ENCODE data around the gene DNAH5.

DNAH5 gene

DNA sequence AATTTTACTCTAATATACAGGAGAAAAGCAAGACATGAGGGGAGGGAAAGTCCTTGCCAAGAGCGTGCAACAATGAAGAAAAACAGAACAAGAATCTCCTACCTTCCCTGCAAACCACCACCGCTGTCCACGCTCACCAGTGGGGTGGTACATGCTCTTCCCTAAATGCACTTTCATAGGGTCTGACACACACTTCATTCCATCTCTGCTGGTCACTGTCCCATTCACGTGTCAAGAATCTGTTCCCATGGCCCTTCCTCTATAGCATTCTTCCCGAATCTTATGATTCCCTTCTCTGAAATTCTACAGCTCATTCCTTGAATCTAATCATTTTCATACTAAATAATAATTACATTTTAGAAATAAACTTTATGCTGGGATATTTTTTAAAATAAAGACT, 11.4 kb upstream of the DNAH5 start:
- no peak for TF ChIP-seq FOXM1 (IDR thresholded peaks at IDR 0.05; ENCODE audit: borderline replicate concordance, low read depth)
- no peak for TF ChIP-seq ZBTB7A (IDR thresholded peaks at IDR 0.05; ENCODE audit: low read depth)
- no peak for TF ChIP-seq TAF1 (IDR thresholded peaks at IDR 0.05; ENCODE audit: low read depth)
- TF ChIP-seq EP300 (IDR thresholded peaks at IDR 0.05; ENCODE audit: borderline replicate concordance), result no peak
- TF ChIP-seq YY1 (IDR thresholded peaks at IDR 0.05; ENCODE audit: low read depth), result no peak
- TF ChIP-seq, protein P1, sequence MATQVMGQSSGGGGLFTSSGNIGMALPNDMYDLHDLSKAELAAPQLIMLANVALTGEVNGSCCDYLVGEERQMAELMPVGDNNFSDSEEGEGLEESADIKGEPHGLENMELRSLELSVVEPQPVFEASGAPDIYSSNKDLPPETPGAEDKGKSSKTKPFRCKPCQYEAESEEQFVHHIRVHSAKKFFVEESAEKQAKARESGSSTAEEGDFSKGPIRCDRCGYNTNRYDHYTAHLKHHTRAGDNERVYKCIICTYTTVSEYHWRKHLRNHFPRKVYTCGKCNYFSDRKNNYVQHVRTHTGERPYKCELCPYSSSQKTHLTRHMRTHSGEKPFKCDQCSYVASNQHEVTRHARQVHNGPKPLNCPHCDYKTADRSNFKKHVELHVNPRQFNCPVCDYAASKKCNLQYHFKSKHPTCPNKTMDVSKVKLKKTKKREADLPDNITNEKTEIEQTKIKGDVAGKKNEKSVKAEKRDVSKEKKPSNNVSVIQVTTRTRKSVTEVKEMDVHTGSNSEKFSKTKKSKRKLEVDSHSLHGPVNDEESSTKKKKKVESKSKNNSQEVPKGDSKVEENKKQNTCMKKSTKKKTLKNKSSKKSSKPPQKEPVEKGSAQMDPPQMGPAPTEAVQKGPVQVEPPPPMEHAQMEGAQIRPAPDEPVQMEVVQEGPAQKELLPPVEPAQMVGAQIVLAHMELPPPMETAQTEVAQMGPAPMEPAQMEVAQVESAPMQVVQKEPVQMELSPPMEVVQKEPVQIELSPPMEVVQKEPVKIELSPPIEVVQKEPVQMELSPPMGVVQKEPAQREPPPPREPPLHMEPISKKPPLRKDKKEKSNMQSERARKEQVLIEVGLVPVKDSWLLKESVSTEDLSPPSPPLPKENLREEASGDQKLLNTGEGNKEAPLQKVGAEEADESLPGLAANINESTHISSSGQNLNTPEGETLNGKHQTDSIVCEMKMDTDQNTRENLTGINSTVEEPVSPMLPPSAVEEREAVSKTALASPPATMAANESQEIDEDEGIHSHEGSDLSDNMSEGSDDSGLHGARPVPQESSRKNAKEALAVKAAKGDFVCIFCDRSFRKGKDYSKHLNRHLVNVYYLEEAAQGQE (IDR thresholded peaks at IDR 0.05; ENCODE audit: low read depth), result no peak
- no peak for TF ChIP-seq CREB1 (IDR thresholded peaks at IDR 0.05; ENCODE audit: low read depth)

GRCh38 chr5:13946111-13946510, 1.6 kb upstream of the DNAH5 start:
- TF ChIP-seq FOXM1 (IDR thresholded peaks at IDR 0.05; ENCODE audit: borderline replicate concordance, low read depth) (no peak), TCF12 (IDR thresholded peaks at IDR 0.05; ENCODE audit: low read depth) (no peak), TEAD4 (IDR thresholded peaks at IDR 0.05) (no peak), MAX (IDR thresholded peaks at IDR 0.05) (no peak), EGR1 (IDR thresholded peaks at IDR 0.05) (no peak), NFIC (IDR thresholded peaks at IDR 0.05) (no peak), CEBPB (IDR thresholded peaks at IDR 0.05) (no peak), CREB1 (IDR thresholded peaks at IDR 0.05; ENCODE audit: low read depth) (no peak), YY1 (IDR thresholded peaks at IDR 0.05; ENCODE audit: low read depth) (no peak), TAF1 (IDR thresholded peaks at IDR 0.05; ENCODE audit: low read depth) (no peak), ZBTB7A (IDR thresholded peaks at IDR 0.05; ENCODE audit: low read depth) (no peak), EP300 (IDR thresholded peaks at IDR 0.05; ENCODE audit: borderline replicate concordance) (no peak), RAD21 (IDR thresholded peaks at IDR 0.05; ENCODE audit: low read depth) (no peak)
- TF ChIP-seq, protein P2, sequence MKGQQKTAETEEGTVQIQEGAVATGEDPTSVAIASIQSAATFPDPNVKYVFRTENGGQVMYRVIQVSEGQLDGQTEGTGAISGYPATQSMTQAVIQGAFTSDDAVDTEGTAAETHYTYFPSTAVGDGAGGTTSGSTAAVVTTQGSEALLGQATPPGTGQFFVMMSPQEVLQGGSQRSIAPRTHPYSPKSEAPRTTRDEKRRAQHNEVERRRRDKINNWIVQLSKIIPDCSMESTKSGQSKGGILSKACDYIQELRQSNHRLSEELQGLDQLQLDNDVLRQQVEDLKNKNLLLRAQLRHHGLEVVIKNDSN (IDR thresholded peaks at IDR 0.05), result no peak
- TF ChIP-seq, protein P1 (IDR thresholded peaks at IDR 0.05; ENCODE audit: low read depth), result no peak

DNA sequence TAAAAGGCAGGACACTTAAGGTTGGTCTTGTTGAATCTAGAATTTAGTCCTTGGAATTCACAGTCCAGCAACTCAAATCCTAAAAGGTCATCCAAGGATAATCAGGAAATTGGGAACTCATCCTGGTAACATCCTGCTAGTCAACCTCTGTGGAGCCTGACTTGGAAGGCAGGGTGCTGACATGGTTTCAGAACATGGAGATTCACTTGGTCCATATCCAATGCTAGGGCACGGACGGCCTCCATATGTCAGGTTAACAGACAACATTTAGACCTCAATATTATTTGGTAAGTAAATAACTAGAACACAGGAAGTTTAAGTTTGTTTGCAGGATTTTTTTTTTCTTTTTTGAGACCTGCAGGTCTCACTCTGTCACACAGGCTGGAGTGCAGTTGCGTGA, 783 bp upstream of the DNAH5 start:
- TF ChIP-seq, protein P2 (IDR thresholded peaks at IDR 0.05), result no peak
- TF ChIP-seq FOXM1 (IDR thresholded peaks at IDR 0.05; ENCODE audit: borderline replicate concordance, low read depth), result no peak
- no peak for TF ChIP-seq TCF12 (IDR thresholded peaks at IDR 0.05; ENCODE audit: low read depth)
- no peak for TF ChIP-seq RAD21 (IDR thresholded peaks at IDR 0.05; ENCODE audit: low read depth)
- TF ChIP-seq EGR1 (IDR thresholded peaks at IDR 0.05), result no peak
- no peak for TF ChIP-seq CREB1 (IDR thresholded peaks at IDR 0.05; ENCODE audit: low read depth)
- TF ChIP-seq, protein P1 (IDR thresholded peaks at IDR 0.05; ENCODE audit: low read depth), result no peak
- no peak for TF ChIP-seq MAX (IDR thresholded peaks at IDR 0.05)
- no peak for TF ChIP-seq ZBTB7A (IDR thresholded peaks at IDR 0.05; ENCODE audit: low read depth)
- TF ChIP-seq CEBPB (IDR thresholded peaks at IDR 0.05), result no peak
- no peak for TF ChIP-seq YY1 (IDR thresholded peaks at IDR 0.05; ENCODE audit: low read depth)
- no peak for TF ChIP-seq NFIC (IDR thresholded peaks at IDR 0.05)
- no peak for TF ChIP-seq EP300 (IDR thresholded peaks at IDR 0.05; ENCODE audit: borderline replicate concordance)
- TF ChIP-seq TEAD4 (IDR thresholded peaks at IDR 0.05), result no peak
- TF ChIP-seq TAF1 (IDR thresholded peaks at IDR 0.05; ENCODE audit: low read depth), result no peak

- no peak for TF ChIP-seq CREB1 (IDR thresholded peaks at IDR 0.05; ENCODE audit: low read depth)
These were observed 812 bp downstream of the DNAH5 start for GRCh38 chr5:13943676-13944075.

DNA sequence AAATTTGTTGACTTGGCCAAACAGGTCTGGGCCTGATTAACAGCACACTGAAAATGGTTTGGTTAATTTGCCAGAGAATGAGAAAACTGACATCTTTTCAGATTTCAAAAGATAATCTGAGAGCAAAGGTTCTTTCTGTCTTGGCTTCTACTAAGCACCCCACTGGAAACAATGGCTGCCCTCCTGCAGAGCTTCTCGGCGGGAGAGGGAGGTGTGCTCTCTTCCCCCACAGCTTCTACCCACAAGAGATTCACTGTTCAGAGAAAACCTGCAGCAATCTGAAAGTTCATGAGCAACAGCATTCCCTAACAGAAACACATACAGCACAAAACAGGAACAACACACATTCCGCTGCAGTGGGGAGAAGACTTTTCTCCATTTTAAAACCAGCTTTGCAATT, 3.0 kb downstream of the DNAH5 start:
- TF ChIP-seq MAX (IDR thresholded peaks at IDR 0.05) (no peak), TCF12 (IDR thresholded peaks at IDR 0.05; ENCODE audit: low read depth) (no peak), TEAD4 (IDR thresholded peaks at IDR 0.05) (no peak), TAF1 (IDR thresholded peaks at IDR 0.05; ENCODE audit: low read depth) (no peak), YY1 (IDR thresholded peaks at IDR 0.05; ENCODE audit: low read depth) (no peak), EGR1 (IDR thresholded peaks at IDR 0.05) (no peak), CREB1 (IDR thresholded peaks at IDR 0.05; ENCODE audit: low read depth) (no peak), FOXM1 (IDR thresholded peaks at IDR 0.05; ENCODE audit: borderline replicate concordance, low read depth) (no peak), EP300 (IDR thresholded peaks at IDR 0.05; ENCODE audit: borderline replicate concordance) (no peak), ZBTB7A (IDR thresholded peaks at IDR 0.05; ENCODE audit: low read depth) (no peak), CEBPB (IDR thresholded peaks at IDR 0.05) (no peak), RAD21 (IDR thresholded peaks at IDR 0.05; ENCODE audit: low read depth) (no peak)
- TF ChIP-seq, protein P1 (IDR thresholded peaks at IDR 0.05; ENCODE audit: low read depth), result no peak
- TF ChIP-seq, protein P2 (IDR thresholded peaks at IDR 0.05), result no peak

All from Ishikawa (cell line).